PC-9 (cell line): ENCODE results near the gene RNF186. TPM values are rescaled to one million over a fixed set of nuclear protein-coding genes. Genes with fewer than 3 reads are reported as not detected.

Experiments
- BruUV-seq: library from RNA; stranded (reverse); fragments of 400-500 nt; replicated peaks from 2 replicates; lab custom pipeline; 2021; lab: Mats Ljungman, UMichigan
- CTCF ChIA-PET: fragments of 300-600 bp; sonication (Branson Sonifier 250); formaldehyde crosslinking; loops from one replicate; lab custom pipeline; 2022; ENCODE audit warnings: antibody characterized with exemption; lab: Charles Lee
- POLR2A ChIA-PET: fragments of 300-600 bp; sonication (Branson Sonifier 250); formaldehyde crosslinking; loops from one replicate; lab custom pipeline; 2022; ENCODE audit warnings: antibody characterized with exemption; ENCODE audit not compliant: unreplicated experiment; lab: Charles Lee
- DNase-seq, 2 experiments: peaks; one replicate each; pipeline versions ENCODE4 v3.0.0 to v3.0.0-alpha.2; 2015 to 2022; ENCODE audit warnings: mixed read lengths in 1 of 2
- H2AFZ ChIP-seq: fragments of 200-600 bp; sonication (generic); 2 replicates; pipeline ENCODE4 v1.8.1; 2017; ENCODE audit warnings: antibody characterized with exemption
- H3F3A ChIP-seq: fragments of 200-600 bp; sonication (generic); 2 replicates; pipeline ENCODE4 v1.8.1; 2017; ENCODE audit warnings: antibody characterized with exemption, mild to moderate bottlenecking, low read depth; ENCODE audit not compliant: insufficient read depth
- H3K27ac ChIP-seq: fragments of 200-600 bp; sonication (generic); 2 replicates; pipeline ENCODE4 v1.6.1; 2016; ENCODE audit warnings: mixed run types
- H3K27me3 ChIP-seq: fragments of 200-600 bp; sonication (generic); 2 replicates; pipeline ENCODE4 v1.6.1; 2016; ENCODE audit warnings: low read depth, mixed run types; ENCODE audit not compliant: insufficient read depth
- H3K36me3 ChIP-seq: fragments of 200-600 bp; sonication (generic); 2 replicates; pipeline ENCODE4 v1.6.1; 2016; ENCODE audit warnings: low read depth, mixed run types
- H3K4me1 ChIP-seq: fragments of 200-600 bp; sonication (generic); replicated peaks from 2 replicates; pipeline ENCODE4 v1.6.1; 2016; ENCODE audit warnings: mixed run types; ENCODE audit not compliant: insufficient read depth
- H3K4me2 ChIP-seq: fragments of 200-600 bp; sonication (generic); 2 replicates; pipeline ENCODE4 v1.6.1; 2017; ENCODE audit warnings: mixed run types
- H3K4me3 ChIP-seq: fragments of 200-600 bp; sonication (generic); 2 replicates; pipeline ENCODE4 v1.6.1; 2016; ENCODE audit warnings: mixed run types
- H3K79me2 ChIP-seq: fragments of 200-600 bp; sonication (generic); 2 replicates; pipeline ENCODE4 v1.6.1; 2017; ENCODE audit warnings: low read depth, mixed run types
- H3K9me2 ChIP-seq: fragments of 200-600 bp; sonication (generic); 2 replicates; pipeline ENCODE4 v1.8.1; 2017; ENCODE audit warnings: mild to moderate bottlenecking; ENCODE audit not compliant: insufficient read depth
- H3K9me3 ChIP-seq: fragments of 200-600 bp; sonication (generic); 2 replicates; pipeline ENCODE4 v1.8.1; 2016; ENCODE audit warnings: low read depth; ENCODE audit not compliant: insufficient read depth
- H4K20me1 ChIP-seq: fragments of 200-600 bp; sonication (generic); 2 replicates; pipeline ENCODE4 v1.8.1; 2017; ENCODE audit not compliant: insufficient read depth
- EZH2 ChIP-seq: fragments of 200-600 bp; sonication (generic); IDR thresholded peaks from 2 replicates; pipeline ENCODE4 v1.8.0; 2017; ENCODE audit warnings: antibody characterized with exemption, low read depth
- intact Hi-C: fragments of 100-400 bp; cut with micrococcal nuclease; formaldehyde crosslinking; loops from one replicate; pipeline ENCODE4 v1.10.0; 2022; ENCODE audit not compliant: unreplicated experiment
- total RNA-seq: library from RNA; stranded (reverse); gene quantifications from 2 replicates; pipeline ENCODE4 v1.2.3, GENCODE V29; 2021
- TF ChIP-seq, protein P1 (sequence below): fragments of 200-600 bp; sonication (generic); conservative IDR thresholded peaks from 2 replicates; pipeline ENCODE4 v1.6.1; 2017; ENCODE audit warnings: mixed run types, antibody characterized with exemption, mild to moderate bottlenecking, moderate library complexity

RNF186 gene
- total RNA-seq, 1 experiment from 2014 or later, result not detected

DNA sequence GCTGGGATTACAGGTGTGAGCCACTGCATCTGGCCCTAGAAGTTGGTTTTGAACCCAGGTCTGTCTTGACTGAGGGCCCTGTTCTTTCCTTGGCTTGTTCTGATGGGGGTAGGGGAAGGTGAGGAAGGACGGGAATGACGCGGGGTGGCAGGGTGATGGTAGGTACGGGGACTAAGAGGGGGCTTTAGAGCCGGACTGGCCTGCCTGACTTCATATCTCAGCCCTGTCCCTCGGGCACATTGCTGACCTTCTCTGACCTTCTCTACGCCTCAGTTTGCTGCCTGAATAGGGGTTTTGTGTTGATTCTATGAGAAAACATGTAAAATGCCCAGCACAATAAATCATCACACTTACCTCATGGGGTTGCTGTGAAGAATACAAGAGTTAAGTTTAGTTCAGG, 6.7 kb downstream of the RNF186 start:
- Histone ChIP-seq H3K4me2 (no peak overlapping the region), H3K36me3 (no peaks in the 10 kb centered on the region), H3K79me2 (no peaks in the 10 kb centered on the region), H2AFZ (no peak overlapping the region), H3F3A (no peaks in the 10 kb centered on the region), H3K9me3 (no peaks in the 10 kb centered on the region), H3K27me3 (no peaks in the 10 kb centered on the region), H3K4me3 (no peak overlapping the region), H3K4me1 (no peaks in the 10 kb centered on the region; the same call in 1 of the 2 replicates), H3K9me2 (no peaks in the 10 kb centered on the region), H4K20me1 (no peaks in the 10 kb centered on the region), H3K27ac (no peak overlapping the region)
- intact Hi-C loops, result loop anchor here (10.0 kb wide), 1 partner anchor 56 kb away; no protein-coding TSS in a partner anchor
- no TSS peak for BruUV-seq
- TF ChIP-seq EZH2, result no peak
- TF ChIP-seq, protein P1, sequence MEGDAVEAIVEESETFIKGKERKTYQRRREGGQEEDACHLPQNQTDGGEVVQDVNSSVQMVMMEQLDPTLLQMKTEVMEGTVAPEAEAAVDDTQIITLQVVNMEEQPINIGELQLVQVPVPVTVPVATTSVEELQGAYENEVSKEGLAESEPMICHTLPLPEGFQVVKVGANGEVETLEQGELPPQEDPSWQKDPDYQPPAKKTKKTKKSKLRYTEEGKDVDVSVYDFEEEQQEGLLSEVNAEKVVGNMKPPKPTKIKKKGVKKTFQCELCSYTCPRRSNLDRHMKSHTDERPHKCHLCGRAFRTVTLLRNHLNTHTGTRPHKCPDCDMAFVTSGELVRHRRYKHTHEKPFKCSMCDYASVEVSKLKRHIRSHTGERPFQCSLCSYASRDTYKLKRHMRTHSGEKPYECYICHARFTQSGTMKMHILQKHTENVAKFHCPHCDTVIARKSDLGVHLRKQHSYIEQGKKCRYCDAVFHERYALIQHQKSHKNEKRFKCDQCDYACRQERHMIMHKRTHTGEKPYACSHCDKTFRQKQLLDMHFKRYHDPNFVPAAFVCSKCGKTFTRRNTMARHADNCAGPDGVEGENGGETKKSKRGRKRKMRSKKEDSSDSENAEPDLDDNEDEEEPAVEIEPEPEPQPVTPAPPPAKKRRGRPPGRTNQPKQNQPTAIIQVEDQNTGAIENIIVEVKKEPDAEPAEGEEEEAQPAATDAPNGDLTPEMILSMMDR, result no peak
- ChIA-PET CTCF (no interaction called here), POLR2A (no interaction called here)
- no peak for DNase-seq

DNA sequence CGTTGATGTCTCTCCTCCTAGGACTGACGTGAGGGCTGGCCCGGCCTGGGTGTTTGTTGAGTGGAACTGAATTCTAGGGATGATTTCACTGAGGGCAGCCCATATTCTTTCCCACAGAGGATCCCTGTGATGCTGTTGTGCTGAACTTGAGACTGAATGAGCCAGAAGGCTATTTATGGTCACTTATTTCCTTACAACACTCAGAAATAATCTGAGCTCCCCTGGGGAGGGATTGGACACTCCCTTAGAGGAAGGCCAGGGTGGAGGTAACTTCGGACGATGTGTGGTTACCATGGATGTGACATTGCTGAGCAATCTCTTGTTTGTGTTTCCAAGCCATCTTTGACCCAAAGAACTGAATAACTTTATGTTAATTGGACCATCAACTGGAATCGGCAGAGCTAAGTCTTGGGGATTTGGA, 10.2 kb downstream of the RNF186 start:
- no peaks in the 10 kb centered on the region for H3K9me3 ChIP-seq
- 0 out of 2 replicates have a peak, but pooled peaks cover 4% of the 10 kb centered on the region for H3F3A ChIP-seq
- H2AFZ ChIP-seq, result no peak overlapping the region
- no peak overlapping the region for H3K4me2 ChIP-seq
- no peak for DNase-seq
- no peaks in the 10 kb centered on the region for H3K27me3 ChIP-seq
- H3K4me1 ChIP-seq, result no peaks in the 10 kb centered on the region; the same call in 1 of the 2 replicates
- no peak overlapping the region for H3K27ac ChIP-seq
- no peak overlapping the region for H3K4me3 ChIP-seq
- no peaks in the 10 kb centered on the region for H3K9me2 ChIP-seq
- intact Hi-C loops, result loop anchor here (10.0 kb wide), 1 partner anchor 60 kb away; no protein-coding TSS in a partner anchor
- no peaks in the 10 kb centered on the region for H3K79me2 ChIP-seq
- no peaks in the 10 kb centered on the region for H4K20me1 ChIP-seq
- BruUV-seq, result no TSS peak
- ChIA-PET POLR2A (interaction anchor here (0.7 kb wide), 1 partner anchor 14 kb away, joined by 5 read pairs; no protein-coding TSS in a partner anchor), CTCF (no interaction called here)
- TF ChIP-seq EZH2, result no peak
- TF ChIP-seq, protein P1, result no peak
- H3K36me3 ChIP-seq, result no peaks in the 10 kb centered on the region

DNA sequence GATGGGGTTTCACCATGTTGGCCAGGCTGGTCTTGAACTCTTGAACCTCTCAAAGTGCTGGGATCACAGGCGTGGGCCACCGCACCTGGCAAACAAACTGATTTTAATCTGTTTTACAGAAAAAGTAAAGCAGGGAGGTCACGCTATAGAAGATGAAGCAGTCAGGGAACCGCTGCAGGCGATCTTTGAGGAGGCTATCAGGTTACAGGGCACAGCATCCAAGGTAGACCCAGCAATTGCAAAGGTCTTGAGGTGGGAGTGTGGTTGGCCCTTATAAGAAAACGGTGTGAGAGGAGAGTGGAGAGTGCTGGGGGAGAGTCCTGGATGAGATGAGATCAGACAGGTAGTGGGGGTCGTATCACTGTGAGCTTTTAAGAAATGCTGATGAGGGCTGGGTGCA, 12.8 kb downstream of the RNF186 start:
- Histone ChIP-seq H3K79me2 (no peaks in the 10 kb centered on the region), H3K27me3 (no peaks in the 10 kb centered on the region), H3K36me3 (no peaks in the 10 kb centered on the region), H3K9me3 (no peaks in the 10 kb centered on the region), H4K20me1 (no peaks in the 10 kb centered on the region), H3K9me2 (no peaks in the 10 kb centered on the region), H3K4me3 (no peak overlapping the region), H3K4me2 (no peak overlapping the region), H2AFZ (no peak overlapping the region), H3F3A (0 out of 2 replicates have a peak, but pooled peaks cover 4% of the 10 kb centered on the region), H3K4me1 (peaks cover 9% of the 10 kb centered on the region; the same call in 1 of the 2 replicates), H3K27ac (no peak overlapping the region)
- intact Hi-C loops, result loop anchor here (10.0 kb wide), 1 partner anchor 63 kb away; no protein-coding TSS in a partner anchor
- CTCF ChIA-PET, result no interaction called here
- POLR2A ChIA-PET, result no interaction called here
- TF ChIP-seq EZH2, result no peak
- TF ChIP-seq, protein P1, result no peak
- no peak for DNase-seq
- BruUV-seq, result no TSS peak
